ENCODE measurements around the gene CEP170B. TPM values are rescaled to one million over a fixed set of nuclear protein-coding genes. Genes with fewer than 3 reads are reported as not detected.

The CEP170B gene
- total and polyA plus RNA-seq, 9 of the 15 experiments (the other 6 are each of a cell fraction or from before 2014, with no cell fraction given), result 0.01 to 10.2 (median 2.2) TPM

DNA sequence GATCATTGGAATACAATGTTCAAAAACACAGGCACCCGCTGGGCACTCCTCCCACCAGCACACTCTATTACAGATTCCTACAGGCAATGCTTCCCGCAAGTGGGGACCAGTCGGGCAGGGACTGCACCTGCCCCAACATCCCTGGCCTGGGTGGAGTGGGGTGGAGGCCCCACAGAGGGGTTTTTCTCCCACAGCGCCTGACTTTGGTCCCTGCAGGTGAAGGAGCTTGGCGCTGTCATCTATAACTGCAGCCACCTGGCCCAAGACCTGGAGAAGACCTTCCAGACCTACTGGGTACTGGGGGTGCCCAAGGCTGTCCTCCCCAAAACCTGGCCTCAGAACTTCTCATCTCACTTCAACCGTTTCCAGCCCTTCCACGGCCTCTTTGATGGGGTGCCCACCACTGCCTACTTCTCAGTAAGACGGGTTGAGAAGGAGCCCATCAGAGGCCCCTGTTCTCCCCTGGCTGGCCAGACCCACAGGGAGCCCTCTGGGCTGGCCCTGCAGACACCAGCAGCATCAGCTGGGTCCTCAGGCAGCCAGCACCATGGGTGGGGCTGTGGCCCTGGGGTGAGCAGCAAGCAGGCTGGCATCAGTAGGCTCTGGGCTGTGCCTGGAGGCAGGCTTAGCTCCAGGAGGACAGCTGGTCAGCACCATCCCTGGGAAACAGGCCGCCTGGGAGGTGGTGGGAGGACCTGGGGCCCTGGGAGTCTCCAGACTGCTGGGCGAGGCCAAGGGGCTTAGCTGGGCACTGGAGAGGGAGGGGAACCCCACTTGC is 65.6 kb downstream of the CEP170B start:
- H3K9ac ChIP-seq (ENCODE audit: insufficient read depth in 1 of 2, low read depth in 2 of 2, low read length in 2 of 2), result no peak overlapping the region
- no peak for TF ChIP-seq RBM17 (IDR thresholded peaks at IDR 0.05; ENCODE audit: borderline replicate concordance, low read depth, low read length)
- TF ChIP-seq SUPT5H (IDR thresholded peaks at IDR 0.05), result no peak
- TF ChIP-seq, protein P1, sequence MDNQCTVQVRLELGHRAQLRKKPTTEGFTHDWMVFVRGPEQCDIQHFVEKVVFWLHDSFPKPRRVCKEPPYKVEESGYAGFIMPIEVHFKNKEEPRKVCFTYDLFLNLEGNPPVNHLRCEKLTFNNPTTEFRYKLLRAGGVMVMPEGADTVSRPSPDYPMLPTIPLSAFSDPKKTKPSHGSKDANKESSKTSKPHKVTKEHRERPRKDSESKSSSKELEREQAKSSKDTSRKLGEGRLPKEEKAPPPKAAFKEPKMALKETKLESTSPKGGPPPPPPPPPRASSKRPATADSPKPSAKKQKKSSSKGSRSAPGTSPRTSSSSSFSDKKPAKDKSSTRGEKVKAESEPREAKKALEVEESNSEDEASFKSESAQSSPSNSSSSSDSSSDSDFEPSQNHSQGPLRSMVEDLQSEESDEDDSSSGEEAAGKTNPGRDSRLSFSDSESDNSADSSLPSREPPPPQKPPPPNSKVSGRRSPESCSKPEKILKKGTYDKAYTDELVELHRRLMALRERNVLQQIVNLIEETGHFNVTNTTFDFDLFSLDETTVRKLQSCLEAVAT (IDR thresholded peaks at IDR 0.05), result no peak
- TF ChIP-seq CTBP1 (IDR thresholded peaks at IDR 0.05; ENCODE audit: borderline replicate concordance), result no peak
- TF ChIP-seq, protein P2, sequence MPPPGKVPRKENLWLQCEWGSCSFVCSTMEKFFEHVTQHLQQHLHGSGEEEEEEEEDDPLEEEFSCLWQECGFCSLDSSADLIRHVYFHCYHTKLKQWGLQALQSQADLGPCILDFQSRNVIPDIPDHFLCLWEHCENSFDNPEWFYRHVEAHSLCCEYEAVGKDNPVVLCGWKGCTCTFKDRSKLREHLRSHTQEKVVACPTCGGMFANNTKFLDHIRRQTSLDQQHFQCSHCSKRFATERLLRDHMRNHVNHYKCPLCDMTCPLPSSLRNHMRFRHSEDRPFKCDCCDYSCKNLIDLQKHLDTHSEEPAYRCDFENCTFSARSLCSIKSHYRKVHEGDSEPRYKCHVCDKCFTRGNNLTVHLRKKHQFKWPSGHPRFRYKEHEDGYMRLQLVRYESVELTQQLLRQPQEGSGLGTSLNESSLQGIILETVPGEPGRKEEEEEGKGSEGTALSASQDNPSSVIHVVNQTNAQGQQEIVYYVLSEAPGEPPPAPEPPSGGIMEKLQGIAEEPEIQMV (tag; conservative IDR thresholded peaks at IDR 0.05; ENCODE audit: low read depth), result no peak
- TF ChIP-seq TFAM (CRISPR knock-in tag; conservative IDR thresholded peaks at IDR 0.05), result no peak
- H3K9me3 ChIP-seq (replicated peaks; ENCODE audit: control insufficient read depth, insufficient read depth, low read depth, low read length), result no peaks in the 10 kb centered on the region
- H3K27me3 ChIP-seq (ENCODE audit: control insufficient read depth in 2 of 2, insufficient read depth in 2 of 2, low read length in 2 of 2), result peaks cover 0 to 16% of the 10 kb centered on the region in 2 experiments; a peak in 3 of 5 replicates
- H4K20me1 ChIP-seq (replicated peaks; ENCODE audit: control insufficient read depth, insufficient read depth, low read length), result no peaks in the 10 kb centered on the region
- intact Hi-C loops (cut with micrococcal nuclease), result no loop called here
- DNase-seq (ENCODE audit: extremely low read depth in 1 of 4, low spot score in 3 of 4) (no peak), ATAC-seq (no peak), FAIRE-seq (no peak)
- ChIA-PET POLR2A (no interaction called here), CTCF (ENCODE audit: low intra/inter-chr PET ratio) (no interaction called here)
- H3K4me2 ChIP-seq (ENCODE audit: insufficient read depth, low read length), result no peak overlapping the region
- H3K36me3 ChIP-seq (ENCODE audit: control insufficient read depth, insufficient read depth, low read length), result no peaks in the 10 kb centered on the region
- no peak overlapping the region for H2AFZ ChIP-seq (ENCODE audit: low read depth, low read length)
- no peak overlapping the region for H3K4me3 ChIP-seq
- in situ Hi-C loops (cut with MboI), result no loop called here
- BruUV-seq (replicated peaks), result no TSS peak
- no peak overlapping the region for H3K27ac ChIP-seq (ENCODE audit: extremely low read depth, low read depth, low read length)
- H3K4me1 ChIP-seq (replicated peaks in 1 of 2; ENCODE audit: control insufficient read depth in 2 of 2, insufficient read depth in 2 of 2, low read length in 2 of 2), result peaks cover 0 to 54% of the 10 kb centered on the region in 2 experiments; a peak in 2 of 5 replicates
- H3K79me2 ChIP-seq (ENCODE audit: control insufficient read depth, insufficient read depth, low read length), result no peaks in the 10 kb centered on the region
- 5% methylated on average over 7 of the region's 10 CpGs for WGBS (ENCODE audit: insufficient coverage, low coverage, missing lambda C conversion rate)
- no peaks in the 10 kb centered on the region for H3K9me1 ChIP-seq (ENCODE audit: control insufficient read depth, insufficient read depth, low read length)

Measured in K562 (cell line).